IPS-NIHi11 (cell line): ENCODE results near the gene THADA.
"Not testable (repeated sequence)": the region's sequence is repeated elsewhere in the genome, so short reads cannot be mapped to it uniquely, and the experiment has no call there.

Source experiments
- DNase-seq: peaks from one replicate; pipeline ENCODE4 v3.0.0; 2012; ENCODE audit warnings: mixed read lengths, low spot score

The THADA gene

GRCh38 chr2:43541165-43541564 lies 54.7 kb downstream of the THADA start:
- DNase-seq, result no peak

GRCh38 chr2:43540021-43540779 lies 55.6 kb downstream of the THADA start:
- no peak for DNase-seq

- DNase-seq, result no peak
These were observed 56.4 kb downstream of the THADA start for GRCh38 chr2:43539436-43539835.

- DNase-seq, result no peak
These were observed 57.7 kb downstream of the THADA start for GRCh38 chr2:43538034-43538670.

GRCh38 chr2:43537137-43537536 lies 58.7 kb downstream of the THADA start:
- DNase-seq, result no peak

GRCh38 chr2:43534569-43534968 lies 61.3 kb downstream of the THADA start:
- DNase-seq, result no peak

- not testable (repeated sequence) for DNase-seq
These were observed 63.3 kb downstream of the THADA start for GRCh38 chr2:43532572-43532971.

- DNase-seq, result no peak
These were observed 64.6 kb downstream of the THADA start for GRCh38 chr2:43531251-43531650.

- no peak for DNase-seq
These were observed 68.8 kb downstream of the THADA start for GRCh38 chr2:43526994-43527393.

- DNase-seq, result no peak
These were observed 70.3 kb downstream of the THADA start for GRCh38 chr2:43525506-43525905.

- DNase-seq, result peak; percentile 24
These were observed 71.5 kb downstream of the THADA start for GRCh38 chr2:43524177-43524965.

GRCh38 chr2:43522177-43522576 lies 73.7 kb downstream of the THADA start:
- DNase-seq, result no peak

GRCh38 chr2:43521568-43521967 lies 74.3 kb downstream of the THADA start:
- no peak for DNase-seq

- DNase-seq, result no peak
These were observed 74.9 kb downstream of the THADA start for GRCh38 chr2:43520919-43521318.

GRCh38 chr2:43519643-43520221 lies 76.1 kb downstream of the THADA start:
- no peak for DNase-seq

- no peak for DNase-seq
These were observed 77.1 kb downstream of the THADA start for GRCh38 chr2:43518718-43519117.

- DNase-seq, result no peak
These were observed 77.7 kb downstream of the THADA start for GRCh38 chr2:43518181-43518580.

GRCh38 chr2:43515807-43516497 lies 79.9 kb downstream of the THADA start:
- no peak for DNase-seq

GRCh38 chr2:43515248-43515647 lies 80.6 kb downstream of the THADA start:
- DNase-seq, result no peak

- no peak for DNase-seq
These were observed 82.0 kb downstream of the THADA start for GRCh38 chr2:43513796-43514195.

- DNase-seq, result no peak
These were observed 82.6 kb downstream of the THADA start for GRCh38 chr2:43513216-43513615.

GRCh38 chr2:43511199-43511598 lies 84.6 kb downstream of the THADA start:
- DNase-seq, result no peak
